OCI-LY7 (cell line): ENCODE data around the gene RBM25.

Experiments
- CTCF ChIP-seq: fragments of 200-600 bp; sonication (generic); conservative IDR thresholded peaks from 2 replicates; pipeline ENCODE4 v1.5.1; 2014; ENCODE audit warnings: mild to moderate bottlenecking, antibody characterized with exemption, low read length, moderate library complexity, mixed read lengths
- EZH2phosphoT487 ChIP-seq: fragments of 200-600 bp; sonication (generic); IDR thresholded peaks from 2 replicates; pipeline ENCODE4 v1.6.1; 2018; ENCODE audit warnings: low read depth, borderline replicate concordance, mild to moderate bottlenecking, mixed run types, antibody characterized with exemption, low read length, moderate library complexity, mixed read lengths

DNA sequence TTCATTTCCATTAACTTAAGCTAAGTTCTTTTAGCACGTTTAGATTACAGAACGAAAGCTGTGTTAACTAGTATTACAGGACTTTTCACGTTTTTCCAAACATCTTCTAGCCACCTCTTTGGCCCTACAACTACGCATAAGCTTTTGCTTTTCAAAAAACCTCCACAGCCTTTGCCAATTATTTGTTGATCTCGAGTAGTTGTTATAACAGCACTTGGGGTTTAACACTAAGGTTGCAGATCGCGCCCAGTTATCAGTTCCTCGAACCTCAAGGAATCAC is 450 bp upstream of the RBM25 start:
- TF ChIP-seq CTCF (no peak), EZH2phosphoT487 (no peak)
